SU-DHL-6 (cell line): ENCODE data around the gene PPP2R2B.

Source experiments
- H2AFZ ChIP-seq: fragments of 200-600 bp; sonication (generic); 2 replicates; pipeline ENCODE4 v1.6.1; 2014; ENCODE audit warnings: low read depth, mild to moderate bottlenecking, moderate library complexity, mixed read lengths, antibody characterized with exemption, low read length; ENCODE audit not compliant: severe bottlenecking
- H3F3A ChIP-seq: fragments of 200-600 bp; shearing (Covaris generic); 2 replicates; pipeline ENCODE4 v1.6.0; 2016; ENCODE audit warnings: antibody characterized with exemption, mild to moderate bottlenecking; ENCODE audit not compliant: insufficient read depth
- H3K27ac ChIP-seq: fragments of 200-600 bp; sonication (generic); 2 replicates; pipeline ENCODE4 v1.5.1; 2016; ENCODE audit warnings: low read depth, mild to moderate bottlenecking, low read length, moderate library complexity, mixed read lengths
- H3K27me3 ChIP-seq: fragments of 200-600 bp; sonication (generic), shearing (Covaris generic); 2 replicates; pipeline ENCODE4 v1.6.0; 2014; ENCODE audit warnings: mild to moderate bottlenecking, low read length
- H3K36me3 ChIP-seq: fragments of 200-600 bp; sonication (generic); 2 replicates; pipeline ENCODE4 v1.6.1; 2014; ENCODE audit warnings: mild to moderate bottlenecking, low read length, mixed read lengths
- H3K4me2 ChIP-seq: fragments of 300-600, 200-600 bp; shearing (Covaris generic), sonication (generic); 2 replicates; pipeline ENCODE4 v1.6.0; 2014; ENCODE audit warnings: low read length, low read depth, mild to moderate bottlenecking; ENCODE audit not compliant: poor library complexity, severe bottlenecking
- H3K4me3 ChIP-seq: fragments of 200-600 bp; sonication (generic); 2 replicates; pipeline ENCODE4 v1.5.1; 2014; ENCODE audit warnings: antibody characterized with exemption, low read length, mild to moderate bottlenecking, mixed read lengths; ENCODE audit not compliant: insufficient read depth, poor library complexity, severe bottlenecking
- H3K79me2 ChIP-seq: fragments of 200-600 bp; sonication (generic); 2 replicates; pipeline ENCODE4 v1.6.1; 2014; ENCODE audit warnings: mild to moderate bottlenecking, low read length, moderate library complexity; ENCODE audit not compliant: insufficient read depth
- H3K9ac ChIP-seq: fragments of 200-600 bp; sonication (generic); 2 replicates; pipeline ENCODE4 v1.7.0; 2014; ENCODE audit warnings: mild to moderate bottlenecking, low read length
- H3K9me2 ChIP-seq: fragments of 200-600 bp; sonication (generic); replicated peaks from 2 replicates; pipeline ENCODE4 v1.6.1; 2014; ENCODE audit warnings: low read length; ENCODE audit not compliant: insufficient read depth
- H3K9me3 ChIP-seq: fragments of 200-600 bp; sonication (generic); 2 replicates; pipeline ENCODE4 v1.6.1; 2014; ENCODE audit warnings: low read length, mixed read lengths; ENCODE audit not compliant: insufficient read depth
- H4K20me1 ChIP-seq: fragments of 200-600 bp; sonication (generic); 2 replicates; pipeline ENCODE4 v1.6.1; 2014; ENCODE audit warnings: low read depth, mild to moderate bottlenecking, antibody characterized with exemption, low read length, moderate library complexity, mixed read lengths
- CTCF ChIP-seq: fragments of 200-600 bp; sonication (generic); IDR thresholded peaks from one replicate; pipeline ENCODE4 v1.5.1; 2017; ENCODE audit warnings: antibody characterized with exemption, mild to moderate bottlenecking, low read length, moderate library complexity; ENCODE audit not compliant: insufficient read depth, poor library complexity, severe bottlenecking
- EZH2phosphoT487 ChIP-seq: fragments of 200-600 bp; sonication (generic), shearing (Covaris generic); conservative IDR thresholded peaks from 2 replicates; pipeline ENCODE4 v1.6.1; 2018; ENCODE audit warnings: mild to moderate bottlenecking, antibody characterized with exemption, low read length, moderate library complexity, mixed read lengths

Gene PPP2R2B

DNA sequence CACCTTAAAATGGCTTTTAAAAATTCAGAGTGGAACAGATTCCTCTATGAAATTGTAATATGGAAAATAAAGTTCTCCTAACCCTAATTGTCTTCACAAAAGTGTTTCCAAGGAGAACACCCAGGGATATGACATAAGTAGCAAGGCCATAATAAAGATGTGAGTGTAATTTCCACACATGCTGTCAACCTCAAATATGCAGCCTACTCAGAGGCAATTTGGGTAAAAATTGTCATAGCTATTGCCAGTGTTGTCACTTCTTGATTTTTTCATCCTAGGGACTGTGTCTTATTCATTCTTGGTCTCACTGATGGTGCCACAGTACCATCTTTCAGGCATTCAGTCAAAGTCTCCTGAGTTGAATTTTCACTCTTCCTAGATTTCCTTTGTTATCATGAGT lies 100.3 kb downstream of the PPP2R2B start:
- no peaks in the 10 kb centered on the region for H3K9me3 ChIP-seq
- TF ChIP-seq CTCF (no peak), EZH2phosphoT487 (no peak)
- H3K36me3 ChIP-seq, result no peaks in the 10 kb centered on the region
- no peaks in the 10 kb centered on the region for H3F3A ChIP-seq
- no peak overlapping the region for H3K4me3 ChIP-seq
- no peaks in the 10 kb centered on the region for H3K79me2 ChIP-seq
- no peak overlapping the region for H2AFZ ChIP-seq
- no peak overlapping the region for H3K4me2 ChIP-seq
- H3K27me3 ChIP-seq, result no peaks in the 10 kb centered on the region
- no peaks in the 10 kb centered on the region for H3K9me2 ChIP-seq
- no peaks in the 10 kb centered on the region for H4K20me1 ChIP-seq
- H3K9ac ChIP-seq, result no peak overlapping the region
- H3K27ac ChIP-seq, result no peak overlapping the region

DNA sequence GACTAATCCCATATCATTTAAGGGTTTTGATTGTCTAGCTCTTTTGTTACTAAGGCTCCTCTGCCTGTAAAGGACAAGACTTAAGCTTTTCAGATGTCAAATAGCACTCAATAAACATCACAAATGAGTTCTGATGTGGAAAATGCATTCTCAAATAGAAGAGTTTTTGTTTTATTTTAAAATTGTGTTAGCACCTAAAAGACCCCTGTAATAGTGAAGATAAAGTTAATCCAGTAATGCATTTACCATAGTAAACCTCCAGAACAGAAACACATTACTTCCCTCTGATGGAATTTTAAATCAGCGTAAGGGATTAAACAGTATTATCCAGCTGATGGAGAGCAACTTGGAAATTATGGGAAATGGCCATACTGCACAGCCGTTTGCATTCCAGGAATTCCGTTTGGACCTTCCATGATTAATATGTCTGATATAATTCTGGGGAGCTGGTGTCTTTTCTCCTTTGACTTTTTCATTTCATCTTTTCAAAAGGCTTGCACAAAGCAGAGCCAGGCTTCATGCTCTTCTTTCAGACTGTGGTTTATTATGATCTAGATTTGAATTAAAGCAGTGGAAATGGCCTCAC lies 105.6 kb downstream of the PPP2R2B start:
- Histone ChIP-seq H3K9ac (no peak overlapping the region), H3F3A (no peaks in the 10 kb centered on the region), H4K20me1 (no peaks in the 10 kb centered on the region), H3K36me3 (no peaks in the 10 kb centered on the region), H3K9me2 (no peaks in the 10 kb centered on the region), H3K79me2 (no peaks in the 10 kb centered on the region), H3K27me3 (no peaks in the 10 kb centered on the region), H3K4me3 (no peak overlapping the region), H2AFZ (no peak overlapping the region), H3K9me3 (no peaks in the 10 kb centered on the region), H3K27ac (no peak overlapping the region), H3K4me2 (no peak overlapping the region)
- TF ChIP-seq CTCF, result no peak
- no peak for TF ChIP-seq EZH2phosphoT487

DNA sequence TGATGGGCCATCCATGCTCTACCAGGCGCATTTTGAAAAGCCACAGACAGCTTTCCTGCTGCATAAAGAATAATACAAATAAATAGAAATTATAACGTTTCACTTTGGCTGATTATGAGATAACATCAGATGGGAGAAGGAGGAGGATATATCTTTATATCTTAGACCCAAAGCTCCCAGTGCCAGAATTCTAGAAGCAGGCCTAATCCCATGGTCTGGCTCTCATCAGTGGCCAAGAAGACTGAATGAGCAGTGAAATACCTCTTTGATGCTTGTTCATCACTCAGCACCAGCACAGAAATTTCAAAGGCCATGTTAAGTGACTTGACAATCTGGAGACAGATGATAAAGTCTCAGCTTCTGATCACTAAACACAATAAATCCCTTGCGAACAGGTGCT lies 107.6 kb downstream of the PPP2R2B start:
- no peaks in the 10 kb centered on the region for H4K20me1 ChIP-seq

More for the DNA sequence above, 107.6 kb downstream of the PPP2R2B start:
- Histone ChIP-seq H3K4me3 (no peak overlapping the region), H3K4me2 (no peak overlapping the region), H3K36me3 (no peaks in the 10 kb centered on the region), H3K27me3 (no peaks in the 10 kb centered on the region), H3F3A (no peaks in the 10 kb centered on the region), H3K9me2 (no peaks in the 10 kb centered on the region), H3K9ac (no peak overlapping the region), H3K79me2 (no peaks in the 10 kb centered on the region), H3K27ac (no peak overlapping the region), H3K9me3 (no peaks in the 10 kb centered on the region), H2AFZ (no peak overlapping the region)
- no peak for TF ChIP-seq EZH2phosphoT487
- TF ChIP-seq CTCF, result no peak
